Globus pallidus (tissue), 1 donor: ENCODE results near the gene DHRS7C.

Experiments
- DNase-seq: peaks from one replicate; pipeline ENCODE4 v3.0.0-alpha.2; 2015; ENCODE audit warnings: low spot score

Gene DHRS7C

GRCh38 chr17:9766970-9767369, 24.4 kb downstream of the DHRS7C start:
- DNase-seq: no peak

- DNase-seq: no peak
Measured at GRCh38 chr17:9765322-9765721, 26.1 kb downstream of the DHRS7C start.

GRCh38 chr17:9763643-9764042, 27.7 kb downstream of the DHRS7C start:
- no peak for DNase-seq

- no peak for DNase-seq
Measured at GRCh38 chr17:9760266-9760665, 31.1 kb downstream of the DHRS7C start.

- DNase-seq: no peak
Measured at GRCh38 chr17:9755083-9755482, 36.3 kb downstream of the DHRS7C start.

GRCh38 chr17:9750524-9750923, 40.9 kb downstream of the DHRS7C start:
- DNase-seq: no peak

- no peak for DNase-seq
Measured at GRCh38 chr17:9729735-9730420, 61.5 kb downstream of the DHRS7C start.

GRCh38 chr17:9729034-9729650, 62.2 kb downstream of the DHRS7C start:
- peak; percentile 40 for DNase-seq

- DNase-seq: no peak
Measured at GRCh38 chr17:9728564-9728963, 62.8 kb downstream of the DHRS7C start.

GRCh38 chr17:9728005-9728404, 63.4 kb downstream of the DHRS7C start:
- DNase-seq: no peak

GRCh38 chr17:9726291-9726690, 65.1 kb downstream of the DHRS7C start:
- no peak for DNase-seq

- peak; percentile 16 for DNase-seq
Measured at GRCh38 chr17:9725575-9725974, 65.8 kb downstream of the DHRS7C start.
